NCI-H1436 treated with DMSO at 0.1 percent for 48 hours (cell line): ENCODE data around the gene PREX1.
"Not testable (repeated sequence)": the region's sequence is repeated elsewhere in the genome, so short reads cannot be mapped to it uniquely, and the experiment has no call there.

Source experiments
- DNase-seq: peaks from one replicate; lab custom pipeline; 2025; lab: John Stamatoyannopoulos, UW

PREX1 gene

DNA sequence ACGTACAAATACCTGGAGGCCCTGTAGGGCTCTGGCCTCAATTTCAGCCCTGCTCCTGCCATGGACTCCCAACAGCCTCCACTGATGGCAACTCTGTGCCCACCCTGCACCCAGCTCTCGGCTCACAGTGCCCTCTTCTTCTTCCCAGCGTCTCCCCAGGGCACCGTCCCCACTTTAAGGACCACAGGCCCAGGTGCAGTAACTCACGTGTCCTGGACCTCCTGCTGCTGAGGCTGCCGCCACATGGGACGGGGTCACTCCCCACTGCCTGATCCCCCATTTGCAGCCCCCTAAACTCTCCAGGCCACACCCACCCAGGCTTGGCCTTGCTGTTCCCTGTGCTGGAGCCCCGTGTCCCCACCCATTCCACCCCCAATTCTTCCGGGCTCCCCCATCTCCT, 223.4 kb downstream of the PREX1 start:
- no peak for DNase-seq

GRCh38 chr20:48603819-48604405, 223.9 kb downstream of the PREX1 start:
- no peak for DNase-seq

DNA sequence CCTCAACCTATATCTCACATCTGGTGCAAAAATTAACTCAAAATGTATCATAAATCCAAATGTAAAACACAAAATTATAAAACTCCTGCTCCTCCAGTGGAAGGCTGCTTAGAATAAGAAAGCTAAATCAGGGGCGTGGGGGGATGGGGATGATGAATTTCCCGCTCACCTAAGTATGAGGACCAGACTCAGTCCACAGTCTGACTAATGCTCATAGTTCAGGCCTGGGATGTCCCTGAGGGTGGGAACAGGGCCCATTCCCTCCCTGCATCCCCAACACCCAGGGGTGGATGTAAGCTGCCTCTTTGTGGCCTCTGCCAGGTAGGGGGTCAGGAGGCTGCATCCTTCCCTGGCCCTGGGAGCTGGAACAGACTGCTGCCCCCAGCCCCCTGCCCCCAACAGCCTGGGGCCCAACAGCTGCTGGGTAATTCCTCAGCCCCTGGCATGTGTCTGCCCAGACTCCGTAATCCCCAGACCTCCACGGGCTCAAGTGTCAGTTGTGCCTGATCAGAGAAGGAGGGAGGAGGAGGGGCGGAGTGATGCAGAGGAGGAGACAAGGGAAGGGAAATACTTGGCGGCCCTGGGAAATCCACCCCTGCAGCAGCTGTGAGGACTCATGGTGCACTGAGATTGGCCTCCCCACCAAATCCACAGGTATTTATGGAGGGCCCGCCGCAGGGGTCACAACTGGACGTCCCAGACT, 224.5 kb downstream of the PREX1 start:
- DNase-seq = no peak

GRCh38 chr20:48601798-48602197, 226.0 kb downstream of the PREX1 start:
- no peak for DNase-seq

- DNase-seq = no peak
Measured at GRCh38 chr20:48600470-48600945, 227.3 kb downstream of the PREX1 start.

GRCh38 chr20:48599748-48600469, 227.9 kb downstream of the PREX1 start:
- no peak for DNase-seq

DNA sequence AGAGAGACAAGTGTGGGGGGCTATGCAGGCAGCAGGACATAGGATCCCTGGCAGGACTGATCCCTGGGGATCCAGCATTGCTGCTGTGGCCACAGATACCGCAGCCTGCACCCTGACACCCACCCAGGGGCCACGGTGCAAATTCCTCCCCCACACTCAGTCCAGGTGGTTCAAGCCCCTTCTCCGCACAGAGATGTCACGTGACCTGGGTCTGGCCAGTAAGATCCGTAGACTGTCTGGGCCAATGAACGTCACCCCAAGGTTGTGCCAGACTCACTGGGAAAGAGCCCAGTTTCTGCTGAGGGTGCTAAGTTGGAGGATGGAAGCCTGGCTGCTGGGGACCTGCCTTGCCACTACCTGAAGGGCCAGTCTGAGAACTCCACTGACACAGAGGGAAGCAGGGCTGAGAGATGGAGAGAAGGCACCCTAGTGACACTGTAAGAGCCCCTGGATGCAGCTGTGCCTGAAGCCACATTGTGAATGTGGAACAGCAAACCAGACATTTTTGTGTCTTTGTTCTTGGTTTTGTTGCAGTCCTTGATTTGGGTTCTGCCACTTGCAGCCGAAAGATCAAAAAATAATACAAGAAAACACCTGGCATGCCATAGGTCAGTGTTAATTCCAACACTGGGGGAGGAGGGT, 228.6 kb downstream of the PREX1 start:
- no peak for DNase-seq

DNA sequence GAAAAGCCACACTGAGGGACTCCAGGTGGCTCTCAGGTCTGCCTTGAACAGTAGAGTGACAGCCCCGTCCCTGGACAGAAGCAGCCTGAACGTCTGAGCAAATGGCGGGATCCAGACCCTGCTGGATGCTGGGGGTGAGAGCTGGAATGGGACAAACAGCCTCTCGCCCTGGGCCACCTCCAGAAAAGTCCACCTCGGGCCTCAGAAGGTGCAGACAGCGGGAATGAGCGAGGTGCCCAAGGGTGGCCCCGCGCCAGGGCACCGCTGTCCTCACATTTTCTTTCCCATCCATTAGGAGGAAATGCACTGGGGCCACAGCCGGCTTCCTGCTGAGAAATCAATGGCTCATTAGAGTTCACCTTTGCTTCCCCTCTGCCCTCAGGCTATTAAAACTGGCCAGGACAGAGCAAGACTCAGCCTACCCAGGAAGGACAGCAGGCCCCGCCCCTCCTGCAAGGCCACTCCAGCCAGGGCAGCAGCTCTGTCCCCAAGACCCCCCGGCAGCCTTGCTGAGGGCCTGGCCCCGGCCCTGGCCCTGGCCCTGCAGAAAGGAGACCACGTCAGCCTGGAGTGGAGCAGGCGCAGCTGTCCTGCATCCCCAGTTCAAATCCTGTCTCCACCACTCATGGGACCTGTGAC, 229.4 kb downstream of the PREX1 start:
- not testable (repeated sequence) for DNase-seq

GRCh38 chr20:48597521-48598302, 230.1 kb downstream of the PREX1 start:
- DNase-seq = no peak

DNA sequence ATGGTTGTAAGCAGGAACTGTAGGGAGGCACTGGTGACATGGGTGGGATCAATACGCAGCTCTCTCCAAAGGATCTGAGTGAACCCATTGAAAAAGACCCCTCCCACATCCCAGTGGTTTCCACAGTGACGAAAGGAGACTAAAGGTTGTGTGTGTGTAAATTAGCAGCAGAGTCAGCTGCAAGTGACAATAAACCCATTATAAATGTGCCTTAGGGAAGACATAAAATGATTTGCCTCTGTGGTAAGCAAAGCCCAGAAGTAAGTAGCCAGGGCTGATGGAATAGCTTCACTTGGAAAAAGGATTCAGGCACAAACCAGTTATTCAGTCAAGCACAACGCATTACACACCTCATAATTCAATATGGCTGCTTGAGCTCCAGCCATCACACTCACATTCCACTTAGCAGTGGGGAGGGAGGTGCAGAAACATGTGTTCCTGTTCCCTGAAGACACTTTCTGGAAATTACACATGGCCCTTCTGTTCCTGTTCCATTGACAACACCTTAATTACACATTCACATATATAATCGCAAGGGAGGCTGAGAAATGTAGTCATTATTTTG, 231.4 kb downstream of the PREX1 start:
- no peak for DNase-seq

GRCh38 chr20:48595495-48596333, 232.1 kb downstream of the PREX1 start:
- DNase-seq = no peak

DNA sequence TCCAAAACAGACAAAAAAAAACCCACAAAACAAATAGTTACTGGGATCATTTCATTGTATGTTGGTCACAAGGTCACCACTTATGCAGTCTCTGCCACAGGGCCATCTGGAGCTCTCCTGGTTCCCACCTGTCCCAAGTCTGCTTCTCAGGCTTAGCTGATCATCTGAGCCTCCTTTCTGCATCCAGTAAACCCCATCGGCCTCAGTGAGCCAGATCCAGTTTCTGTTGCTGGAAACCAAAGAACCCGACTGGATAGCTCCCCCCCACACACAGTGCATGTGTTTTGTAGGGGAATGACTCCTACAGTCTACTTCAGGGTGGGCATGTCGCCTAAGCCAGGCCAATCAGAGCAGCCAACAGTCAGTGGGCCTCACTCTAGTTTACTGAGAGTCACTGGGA, 233.3 kb downstream of the PREX1 start:
- no peak for DNase-seq

DNA sequence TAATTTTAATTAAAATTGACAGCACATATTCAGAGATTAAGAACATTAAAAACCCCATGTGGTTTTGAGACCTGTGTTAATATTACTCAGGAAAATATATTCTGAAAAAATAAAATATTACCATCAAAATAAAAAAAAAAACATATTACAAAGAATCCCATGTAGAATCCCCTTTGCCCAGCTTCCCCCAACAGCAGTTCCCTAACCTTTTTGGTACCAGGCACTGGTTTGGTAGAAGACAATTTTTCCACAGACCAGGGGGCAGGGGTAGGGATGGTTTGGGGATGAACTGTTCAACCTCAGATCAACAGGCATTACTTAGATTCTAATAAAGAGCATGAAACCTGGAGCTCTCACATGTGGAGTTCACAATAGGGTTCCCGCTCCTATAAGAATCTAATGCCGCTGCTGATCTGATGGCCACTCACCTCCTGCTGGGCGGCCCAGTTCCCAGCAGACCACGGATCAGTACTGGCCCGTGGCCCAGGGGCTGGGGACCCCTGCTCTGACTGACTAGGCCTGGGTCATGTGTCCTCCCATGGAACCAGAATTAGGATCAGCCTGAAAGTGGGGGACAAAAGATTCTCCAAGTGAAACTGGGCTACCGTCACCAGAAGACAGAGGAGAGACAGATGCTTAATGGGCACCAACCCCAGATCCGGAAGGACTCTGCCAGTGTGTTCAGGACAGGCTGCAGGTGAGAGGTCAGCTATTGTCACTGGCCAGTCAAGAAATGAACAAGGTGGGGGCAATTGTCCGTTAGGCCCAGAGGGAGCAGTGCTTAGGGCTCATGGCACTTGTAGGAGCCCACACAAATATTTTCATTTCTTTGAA, 235.5 kb downstream of the PREX1 start:
- DNase-seq = no peak

DNA sequence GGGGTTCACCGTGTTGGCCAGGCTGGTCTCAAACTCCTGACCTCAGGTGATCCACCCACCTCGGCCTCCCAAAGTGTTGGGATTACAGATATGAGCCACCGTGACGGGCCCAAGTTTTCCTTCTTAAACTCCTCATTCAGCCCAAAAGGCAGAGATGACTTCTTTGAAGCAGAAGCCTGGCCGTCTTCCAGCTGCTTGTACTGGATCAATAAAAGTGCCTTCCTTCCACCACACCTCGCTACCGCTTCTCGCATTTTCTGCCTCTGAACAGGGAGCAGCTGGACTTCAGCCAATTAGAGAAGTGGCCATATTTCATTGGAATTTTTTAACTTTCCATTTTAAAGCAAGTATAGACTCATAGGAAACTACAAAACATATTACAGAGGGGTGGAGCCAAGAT, 241.1 kb downstream of the PREX1 start:
- DNase-seq = no peak

GRCh38 chr20:48585061-48585870, 242.5 kb downstream of the PREX1 start:
- no peak for DNase-seq

GRCh38 chr20:48584391-48585060, 243.3 kb downstream of the PREX1 start:
- no peak for DNase-seq

DNA sequence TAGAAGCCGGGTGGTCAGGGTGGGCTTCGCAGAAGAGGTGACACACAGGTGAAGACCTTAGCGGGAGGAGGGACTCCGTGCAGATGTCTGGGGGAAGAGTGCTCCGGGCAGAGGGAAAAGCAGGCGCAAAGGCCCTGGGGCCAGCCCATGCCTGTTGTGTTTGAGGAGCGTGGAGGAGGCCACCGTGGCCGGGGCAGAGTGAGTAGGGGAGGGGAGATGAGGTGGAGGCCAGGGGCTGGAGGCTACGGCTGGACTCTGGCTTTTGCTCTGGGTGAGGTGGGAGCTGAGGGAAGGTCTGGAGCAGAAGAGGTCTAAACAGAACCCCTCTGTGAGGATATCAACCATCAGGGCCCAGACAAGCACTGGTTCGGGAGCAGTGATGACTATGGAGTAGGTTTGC, 244.0 kb downstream of the PREX1 start:
- DNase-seq = no peak

DNA sequence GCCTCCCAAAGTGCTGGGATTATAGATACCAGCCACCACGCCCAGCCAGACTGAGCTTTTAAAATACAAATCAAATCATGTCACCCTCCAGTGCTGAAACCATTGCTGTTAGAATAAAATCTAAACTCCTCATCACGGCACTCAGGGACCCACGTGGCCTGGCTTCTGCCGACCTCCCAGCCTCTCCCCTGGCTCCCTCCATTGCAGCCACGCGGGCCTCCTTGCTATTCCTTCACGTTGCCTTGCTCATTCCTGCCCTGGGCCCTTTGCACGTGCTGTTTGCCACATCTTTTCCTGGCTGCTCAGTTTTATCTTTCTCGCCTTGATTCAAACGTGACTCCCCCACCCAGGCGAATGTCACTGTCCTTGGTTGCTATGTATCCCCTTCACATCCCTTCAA, 244.6 kb downstream of the PREX1 start:
- no peak for DNase-seq
